Measurements from ENCODE around the gene KRT4.
"Not testable (repeated sequence)": the region's sequence is repeated elsewhere in the genome, so short reads cannot be mapped to it uniquely, and the experiment has no call there.

KRT4 gene

DNA sequence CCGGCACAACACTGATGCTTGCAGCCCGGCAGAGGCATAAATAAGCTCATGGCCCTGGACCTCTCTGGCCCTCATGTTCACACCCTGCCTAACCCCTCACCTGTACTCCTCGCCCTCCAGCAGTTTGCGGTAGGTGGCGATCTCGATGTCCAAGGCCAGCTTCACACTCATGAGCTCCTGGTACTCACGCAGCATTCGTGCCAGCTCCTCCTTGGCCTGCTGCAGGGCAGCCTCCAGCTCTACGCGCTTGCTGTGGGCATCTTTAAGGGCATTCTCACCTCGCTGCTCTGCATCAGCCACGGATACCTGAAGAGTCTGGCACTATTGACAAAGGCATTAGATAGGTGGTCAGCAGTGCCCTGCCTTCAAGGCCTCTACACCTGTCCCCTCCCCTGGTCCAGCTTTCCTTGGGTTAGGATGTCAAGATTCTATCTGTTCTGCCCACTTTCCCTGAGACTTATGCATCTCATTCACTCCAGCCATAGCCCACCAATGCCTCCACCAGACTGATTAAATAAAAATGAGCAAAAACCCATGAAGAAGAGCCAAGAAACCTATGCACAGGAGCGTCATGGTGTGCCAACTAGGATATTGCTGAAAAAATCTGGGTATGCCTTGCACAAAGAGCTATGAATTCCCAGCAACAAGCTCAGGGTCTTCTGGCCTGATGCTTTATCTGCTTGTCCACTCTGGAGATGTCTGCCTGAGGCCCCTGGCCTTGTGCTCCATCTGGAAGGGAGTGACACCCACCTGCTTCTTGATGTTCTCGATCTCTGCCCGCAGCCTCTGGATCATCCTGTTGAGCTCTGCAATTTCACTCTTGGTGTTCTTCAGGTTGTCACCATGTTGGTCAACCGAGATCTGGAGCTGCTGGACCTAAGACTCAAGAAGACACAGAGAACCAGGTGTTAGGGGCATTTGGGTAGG, 6.1 kb downstream of the KRT4 start:
- no peak for DNase-seq

DNA sequence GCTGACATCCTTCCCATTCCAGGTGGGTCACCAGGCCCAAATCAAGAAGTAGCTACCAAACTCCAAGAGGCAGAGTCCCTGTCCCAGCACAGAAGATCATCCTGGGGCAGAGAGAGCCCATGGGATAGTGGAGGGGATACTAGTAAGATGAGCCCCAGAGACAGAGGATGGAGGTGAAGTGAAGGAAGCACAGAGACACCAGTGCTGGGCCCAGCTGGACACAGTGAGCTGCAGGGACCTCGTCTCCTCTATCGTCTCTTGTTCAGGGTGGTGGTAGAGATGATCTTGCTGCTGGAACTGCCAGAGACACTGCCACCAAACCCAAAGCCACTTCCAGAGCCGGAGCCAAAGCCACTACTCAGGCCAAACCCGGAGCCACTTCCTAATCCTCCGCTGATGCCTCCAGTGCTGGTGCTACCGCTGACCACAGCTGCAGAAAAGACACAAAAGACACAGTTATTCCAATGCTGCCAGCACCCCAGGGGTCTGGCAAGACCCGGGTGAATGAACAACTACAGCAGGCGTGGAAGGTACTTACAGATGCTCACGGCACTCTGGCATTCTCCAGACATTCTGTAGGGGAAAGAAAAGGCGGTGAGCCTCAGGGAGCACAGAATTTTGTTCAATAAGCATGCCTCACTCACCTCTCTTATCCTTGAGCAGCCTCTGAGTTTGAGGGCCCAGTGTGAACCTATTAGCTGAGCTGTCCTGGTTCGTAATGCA, 6.9 kb downstream of the KRT4 start:
- DNase-seq = no peak

DNA sequence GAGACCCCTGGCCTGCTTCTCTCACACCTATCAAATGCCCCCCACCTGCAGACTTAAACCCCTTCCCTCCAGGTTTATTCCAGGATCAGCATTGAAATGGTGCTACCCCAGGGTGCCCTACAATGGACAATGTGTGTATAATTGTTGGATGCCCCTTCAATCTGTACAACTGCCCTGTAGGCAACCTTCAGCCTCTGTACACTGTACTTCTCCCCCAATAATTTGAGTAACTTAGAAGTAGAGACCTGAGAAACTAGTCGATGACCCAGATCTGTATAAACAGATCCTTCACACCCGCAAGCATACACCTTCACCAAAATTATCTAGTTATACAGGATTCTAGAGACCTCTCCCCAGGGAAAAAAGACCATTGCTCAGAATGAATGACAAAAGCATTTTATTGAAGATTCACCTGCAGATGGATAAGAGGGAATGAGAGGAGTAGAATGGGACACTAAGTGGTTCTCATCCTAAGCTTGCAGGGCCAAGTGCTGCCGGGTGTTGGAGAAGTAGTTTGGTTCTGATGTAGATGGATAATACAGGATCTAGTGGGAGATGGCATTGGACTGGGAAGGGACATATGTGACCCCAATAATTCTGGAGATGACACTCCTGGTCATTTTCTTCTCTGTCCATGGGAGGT, 7.6 kb downstream of the KRT4 start:
- no peak for DNase-seq

DNA sequence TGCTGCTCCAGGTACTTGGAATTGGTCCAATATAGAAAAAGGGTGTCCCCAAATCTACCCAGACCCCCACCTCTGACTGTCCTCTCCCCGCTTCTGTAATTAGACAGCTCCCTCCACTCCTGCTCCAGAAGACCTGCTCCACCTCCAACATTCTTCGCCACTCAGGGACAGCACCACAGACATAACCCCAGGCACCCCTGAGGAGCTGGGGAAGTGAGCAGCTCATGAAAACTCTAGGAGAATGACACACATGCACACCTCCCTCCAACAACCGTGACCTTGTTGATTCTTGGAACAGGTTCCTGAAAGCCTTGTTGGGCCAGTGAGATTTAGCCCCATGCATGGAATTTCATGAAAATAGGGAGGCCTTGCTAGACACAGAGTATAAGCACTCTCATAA, 8.2 kb downstream of the KRT4 start:
- no peak for DNase-seq

DNA sequence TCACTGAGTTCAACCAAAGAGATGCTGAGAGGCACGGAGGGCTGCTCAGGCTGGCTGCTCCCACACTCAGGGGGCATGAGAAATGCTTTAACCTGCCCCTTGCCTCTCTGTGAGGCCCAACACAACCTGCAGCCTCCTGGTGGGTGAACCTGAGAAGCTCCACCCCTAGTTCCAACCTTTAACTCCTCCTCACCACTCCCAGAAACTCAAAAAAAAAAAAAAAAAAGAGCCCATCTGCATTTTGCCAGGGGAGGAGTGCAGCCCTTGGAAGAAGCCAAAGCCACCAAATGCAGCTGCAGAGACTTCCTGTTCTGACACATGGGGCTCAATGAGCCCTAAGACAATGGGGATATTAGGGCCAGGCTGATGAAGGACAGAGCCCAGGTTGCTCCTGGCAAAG, 8.9 kb downstream of the KRT4 start:
- DNase-seq = no peak

DNA sequence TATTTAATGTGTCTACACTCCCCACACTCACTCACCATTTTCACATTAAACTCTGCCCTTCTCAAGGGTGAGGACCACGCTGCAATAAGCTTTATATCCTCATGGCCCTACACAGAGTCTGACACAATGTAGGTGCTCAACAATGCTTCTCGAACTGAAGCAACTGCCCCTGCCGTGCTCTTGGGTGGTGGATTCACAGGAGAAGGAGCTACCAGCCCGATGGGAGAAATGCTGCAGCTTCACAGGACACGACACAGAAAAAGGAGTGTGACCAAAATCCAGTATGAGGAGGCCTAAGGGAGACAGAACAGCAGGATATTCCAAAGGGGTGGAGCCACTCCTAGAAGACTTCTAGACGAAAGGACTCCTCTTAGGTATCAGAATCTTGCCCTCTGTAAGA, 11.5 kb downstream of the KRT4 start:
- no peak for DNase-seq

DNA sequence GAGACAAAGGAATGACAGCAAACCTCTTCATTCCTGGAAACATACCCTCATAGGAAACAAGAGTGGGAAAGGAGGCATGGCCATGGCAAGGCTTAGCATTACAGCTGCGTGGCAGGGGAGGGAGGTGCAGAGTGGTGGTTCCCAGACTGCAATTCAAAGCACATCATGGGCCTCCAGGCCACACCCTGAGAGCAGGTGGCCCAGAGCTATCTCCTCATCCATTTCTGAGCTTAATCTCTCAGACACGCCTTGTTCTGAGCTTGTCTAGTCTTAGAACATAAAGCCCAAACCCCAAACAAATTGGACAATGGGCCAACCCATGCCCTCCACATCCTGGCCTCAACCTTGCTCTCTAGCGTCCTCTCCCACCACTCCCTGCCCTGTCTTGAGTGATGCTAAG, 12.1 kb downstream of the KRT4 start:
- DNase-seq = no peak

DNA sequence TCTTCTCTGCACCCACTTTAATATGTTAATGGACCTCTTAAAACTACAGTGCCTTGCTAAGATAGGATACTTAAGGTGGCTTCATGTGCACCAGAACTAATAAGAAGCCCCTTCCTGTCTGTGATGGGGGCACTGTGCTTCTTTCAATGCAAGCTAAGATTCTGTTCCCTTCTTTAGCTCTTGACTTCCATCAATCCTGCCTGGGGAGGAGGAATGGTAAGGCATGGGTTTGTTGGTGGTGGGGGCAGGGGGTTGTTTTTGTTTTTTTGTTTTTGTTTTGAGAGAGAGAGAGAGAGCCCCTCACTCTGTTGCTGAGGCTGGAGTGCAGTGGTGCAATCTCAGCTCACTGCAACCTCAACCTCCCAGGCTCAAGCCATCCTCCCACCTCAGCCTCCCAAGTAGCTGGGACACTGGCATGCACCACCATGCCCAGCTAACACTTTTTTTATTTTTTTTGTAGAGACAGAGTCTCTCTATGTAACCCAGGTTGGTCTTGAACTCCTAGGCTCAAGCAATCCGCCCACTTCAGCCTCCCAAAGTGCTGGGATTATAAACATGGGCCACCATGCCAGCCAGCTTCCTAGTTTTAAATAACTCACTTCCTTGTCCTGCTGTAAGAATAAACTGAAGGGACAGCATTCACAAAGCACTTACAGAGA, 13.5 kb downstream of the KRT4 start:
- DNase-seq = no peak

DNA sequence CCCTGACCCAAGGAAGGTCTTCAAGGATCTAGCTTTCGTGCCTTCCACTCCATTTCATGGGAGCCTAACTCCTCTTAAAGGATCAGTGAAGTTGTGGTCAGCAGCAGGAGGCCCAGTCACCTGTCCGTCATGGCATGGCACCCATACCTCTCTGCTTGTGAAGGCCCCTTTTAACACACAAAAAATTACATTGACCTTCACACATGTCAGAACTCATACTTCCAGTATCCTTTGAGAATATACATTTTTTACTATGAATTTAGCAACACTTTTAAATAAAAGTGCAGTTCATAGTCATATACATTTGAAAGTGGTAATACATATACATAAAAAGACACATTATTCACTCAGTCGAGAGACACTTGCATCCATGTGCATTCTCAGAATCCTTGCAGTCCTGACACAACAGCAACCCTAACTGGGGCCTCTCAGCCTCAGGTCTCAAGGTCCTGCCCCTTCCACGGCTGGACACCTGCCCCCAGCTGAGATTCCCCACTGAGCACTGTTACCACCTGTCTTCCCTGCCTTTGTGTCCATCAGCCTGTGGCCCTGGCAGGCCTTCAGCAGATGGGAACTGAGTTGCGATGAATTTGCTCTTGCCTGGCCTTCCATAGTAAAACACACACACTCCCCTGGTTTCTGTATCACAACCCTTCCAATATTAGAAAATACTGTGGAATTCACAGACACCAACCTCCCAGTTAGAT, 14.3 kb downstream of the KRT4 start:
- DNase-seq = no peak

DNA sequence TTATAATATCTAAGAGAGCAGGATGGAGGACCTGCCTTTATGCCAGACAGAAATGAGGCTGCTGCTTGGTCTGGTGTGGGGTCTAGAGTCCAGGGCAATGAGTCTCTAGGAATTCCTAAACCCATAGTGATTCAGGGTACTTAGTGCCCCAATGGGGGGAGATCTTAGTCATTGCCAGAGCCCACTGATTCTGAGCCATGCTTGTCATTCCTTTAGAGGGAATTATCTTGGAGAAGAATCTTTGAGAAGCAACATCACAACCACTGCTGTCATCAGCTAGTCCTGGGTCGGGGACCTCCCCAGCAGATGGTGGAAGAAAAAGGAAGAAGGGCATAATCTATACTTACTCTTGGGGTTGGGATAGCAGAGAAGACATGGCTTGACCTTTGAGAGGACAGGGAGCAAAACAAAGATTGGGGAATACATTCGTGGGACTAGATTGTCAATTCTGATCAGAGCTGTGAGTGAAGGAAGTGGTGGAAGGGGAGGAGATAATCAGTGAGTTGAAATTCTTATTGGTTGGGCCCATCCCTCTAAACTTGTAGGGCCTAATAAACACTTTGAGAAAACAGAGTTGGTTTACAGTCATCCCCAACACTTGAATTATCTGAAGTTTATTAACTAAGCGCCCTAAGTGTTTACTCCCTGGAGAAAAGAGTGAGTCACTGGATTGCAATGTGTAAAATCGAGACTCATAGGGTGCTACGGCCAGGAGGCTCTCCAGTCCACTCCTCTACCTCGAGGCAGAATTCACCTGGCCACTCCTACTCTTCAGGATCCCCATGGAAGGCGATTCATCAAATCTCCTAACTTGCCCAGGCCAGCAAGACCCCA, 15.0 kb downstream of the KRT4 start:
- no peak for DNase-seq

DNA sequence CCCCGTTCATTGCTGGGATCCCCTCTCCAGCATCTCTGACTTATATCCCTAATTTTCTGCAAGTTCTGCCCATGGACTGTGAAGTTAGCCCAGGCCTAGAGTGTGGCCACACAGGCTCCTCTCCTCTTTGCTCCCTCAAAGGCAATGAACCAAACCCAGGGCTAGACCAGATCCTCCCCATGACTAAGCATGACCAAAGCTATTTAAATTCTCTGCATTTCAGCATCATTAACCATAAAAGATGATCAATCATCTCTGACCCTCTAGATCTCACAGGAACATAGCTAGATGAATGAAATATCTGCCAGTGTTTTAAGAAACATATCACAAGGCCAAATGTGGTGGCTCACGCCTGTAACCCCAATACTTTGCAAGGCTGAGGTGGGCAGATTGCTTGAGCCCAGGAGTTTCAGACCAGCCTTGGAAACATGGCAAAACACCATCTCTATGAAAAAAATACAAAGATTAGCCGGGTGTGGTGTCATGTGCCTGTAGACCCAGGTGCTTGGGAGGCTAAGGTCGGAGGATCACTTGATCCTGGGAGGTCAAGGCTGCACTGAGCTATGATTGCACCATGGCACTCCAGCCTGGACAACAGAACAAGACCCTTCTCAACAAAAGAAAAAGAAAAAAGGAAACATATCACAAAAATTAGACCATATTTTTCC, 15.8 kb downstream of the KRT4 start:
- DNase-seq = no peak

DNA sequence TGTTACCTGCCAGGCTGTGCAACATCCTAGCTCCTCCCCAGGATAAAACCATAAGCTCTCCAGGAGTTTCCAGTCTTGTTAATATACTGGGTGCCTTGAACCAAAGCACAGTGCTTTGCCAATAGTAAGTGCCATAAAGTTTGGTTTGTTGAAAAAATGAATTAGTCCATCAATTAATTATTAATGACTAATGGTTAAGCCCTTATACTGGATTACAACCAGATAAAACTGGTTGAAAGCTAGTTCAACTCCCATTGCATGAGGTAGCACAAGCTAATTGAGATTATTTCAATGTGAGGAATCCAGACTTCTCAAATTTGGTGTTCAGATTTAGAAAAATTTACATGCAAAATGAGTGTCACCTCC, 16.4 kb downstream of the KRT4 start:
- no peak for DNase-seq

DNA sequence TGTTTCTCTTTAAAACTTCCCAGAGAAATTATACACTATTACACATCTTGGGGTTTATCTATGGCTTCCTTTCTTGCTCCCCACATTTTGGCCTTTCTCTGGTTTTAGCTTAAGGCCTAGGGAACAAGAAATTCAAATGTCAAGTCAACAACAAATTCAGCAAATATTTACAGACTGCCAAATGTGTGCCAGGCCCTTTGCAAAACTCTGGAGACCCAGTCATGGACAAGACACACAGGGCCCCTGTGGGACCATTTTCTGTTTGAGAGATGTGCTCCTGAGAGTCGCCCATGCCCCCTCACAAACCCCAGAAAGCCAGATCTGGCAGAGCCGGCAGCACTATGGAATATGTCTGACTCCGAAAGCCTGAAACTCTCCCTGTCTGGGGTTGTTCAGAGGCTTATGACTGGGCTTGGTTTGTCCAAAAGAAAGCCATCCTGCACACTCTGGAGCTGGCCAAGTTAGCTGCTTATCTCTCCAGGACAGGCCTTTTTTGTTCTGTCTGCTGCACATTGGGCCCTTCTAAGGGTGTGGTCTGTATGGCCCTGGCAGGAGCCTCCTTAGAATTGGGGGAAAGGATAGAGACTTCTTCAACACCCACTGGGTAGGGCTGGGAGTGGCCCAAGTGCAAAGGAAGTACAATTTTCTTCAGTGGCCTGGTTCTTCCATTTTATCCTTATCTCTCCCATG, 16.9 kb downstream of the KRT4 start:
- no peak for DNase-seq

DNA sequence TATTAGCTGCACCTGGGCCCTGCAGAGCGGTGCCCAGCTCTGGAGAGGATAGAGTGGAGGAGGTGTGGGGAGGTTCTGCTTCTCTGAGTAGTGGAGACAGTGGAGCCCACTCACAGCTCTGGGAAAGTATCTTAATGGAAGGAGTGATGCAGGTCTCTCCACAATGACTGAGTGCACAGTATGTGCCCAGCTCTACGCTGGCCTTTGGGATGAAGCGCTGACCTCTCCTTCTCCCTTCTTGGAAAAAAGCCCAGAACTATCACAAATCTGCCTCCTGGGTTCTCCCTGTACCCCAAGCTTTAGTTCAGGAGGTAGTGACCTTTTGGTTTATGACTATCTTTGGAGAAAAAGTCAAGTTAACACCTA, 17.5 kb downstream of the KRT4 start:
- no peak for DNase-seq

DNA sequence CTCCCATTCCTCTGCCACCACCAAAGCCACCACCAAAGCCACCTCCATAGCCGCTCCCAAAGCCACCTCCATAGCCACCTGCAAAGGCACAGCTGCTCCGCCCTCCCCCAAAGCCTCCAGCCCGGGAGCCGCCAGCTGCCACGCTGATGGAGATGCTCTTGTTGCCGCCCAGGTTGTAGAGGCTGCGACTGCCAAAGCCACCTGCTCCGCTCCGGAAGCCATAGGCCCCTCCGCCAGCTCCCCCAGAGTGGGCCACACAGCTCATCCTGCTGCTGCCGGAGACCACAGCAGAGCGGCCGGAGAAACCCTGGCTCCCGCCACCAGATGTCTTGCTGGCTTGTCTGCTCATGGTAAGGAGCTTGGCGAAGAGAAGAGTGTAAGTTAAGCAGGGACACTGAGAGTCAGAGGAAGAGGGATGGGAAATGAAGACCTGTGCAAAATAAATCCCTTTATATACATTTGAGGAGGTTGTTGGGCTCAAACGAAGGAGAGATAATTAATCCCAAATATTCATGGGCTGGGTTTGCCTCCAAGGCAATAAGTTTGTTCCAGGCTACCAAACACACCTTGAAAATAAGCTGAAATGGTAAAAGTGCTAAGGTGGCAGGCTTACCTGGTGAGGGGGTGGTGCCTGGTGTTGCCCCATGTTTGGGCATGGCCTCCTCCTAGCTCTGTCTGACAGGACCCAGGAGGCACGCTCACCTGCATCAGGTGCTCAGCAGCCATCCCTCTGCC, 18.1 kb downstream of the KRT4 start, which contains the start of gene KRT3:
TSS of gene KRT3 (minus strand) at position 424 of the 735 bp plus-strand sequence. CDS start at position 349, 75 bp downstream.
- DNase-seq = no peak

DNA sequence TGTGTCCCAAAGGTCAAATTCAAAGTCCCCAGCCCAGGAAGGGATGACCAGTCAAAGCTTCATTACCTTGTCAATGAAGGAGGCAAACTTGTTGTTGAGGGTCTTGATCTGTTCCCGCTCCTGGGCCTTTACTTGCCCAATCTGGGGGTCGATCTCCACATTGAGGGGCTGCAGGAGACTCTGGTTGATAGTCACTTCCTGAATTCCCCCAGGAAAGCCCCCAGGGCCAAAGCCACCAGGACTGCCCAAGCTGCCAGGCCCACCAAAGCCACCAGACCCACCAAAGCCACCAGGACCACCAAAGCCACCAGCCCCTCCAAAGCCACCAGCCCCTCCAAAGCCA, 18.6 kb downstream of the KRT4 start:
- not testable (repeated sequence) for DNase-seq

DNA sequence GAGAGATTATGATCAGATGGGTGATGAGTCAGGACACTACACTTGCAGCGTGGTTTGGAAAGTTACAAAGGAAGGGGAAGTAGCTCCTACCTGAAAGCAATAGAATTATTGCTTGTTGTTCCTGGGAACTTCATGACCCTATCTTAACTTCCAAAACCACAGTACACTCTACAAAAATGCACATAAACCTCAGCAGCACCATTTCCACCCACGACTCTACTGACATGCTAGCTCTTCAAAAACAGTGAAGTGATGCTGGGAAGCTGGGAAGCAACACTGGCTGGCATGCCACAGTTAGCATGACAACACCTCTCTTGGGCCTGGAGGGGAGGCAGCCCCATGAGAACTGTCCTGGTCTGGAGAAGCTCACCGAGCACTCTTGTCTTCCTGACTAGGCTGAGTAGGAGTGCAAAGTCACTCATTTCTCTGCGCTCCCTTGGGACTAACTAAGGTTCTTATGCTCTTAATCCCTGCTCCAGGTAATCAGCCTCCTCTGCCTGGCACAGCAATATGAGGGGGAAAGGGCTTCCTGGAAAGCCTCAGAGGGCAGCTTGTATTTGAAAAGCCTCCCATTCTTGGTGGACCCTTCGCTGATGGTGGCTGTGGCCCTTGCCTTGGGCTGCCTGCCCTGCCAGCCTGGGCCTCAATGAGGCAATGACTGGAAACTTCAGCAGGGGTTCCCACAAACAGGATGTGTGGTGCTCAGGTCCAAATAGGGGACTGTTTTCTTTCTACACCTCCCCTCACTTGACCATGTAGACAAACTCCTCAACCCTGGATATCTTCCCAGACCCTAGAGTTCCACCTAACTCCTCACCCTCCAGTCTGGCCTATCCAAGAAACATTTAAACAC, 19.2 kb downstream of the KRT4 start:
- no peak for DNase-seq

DNA sequence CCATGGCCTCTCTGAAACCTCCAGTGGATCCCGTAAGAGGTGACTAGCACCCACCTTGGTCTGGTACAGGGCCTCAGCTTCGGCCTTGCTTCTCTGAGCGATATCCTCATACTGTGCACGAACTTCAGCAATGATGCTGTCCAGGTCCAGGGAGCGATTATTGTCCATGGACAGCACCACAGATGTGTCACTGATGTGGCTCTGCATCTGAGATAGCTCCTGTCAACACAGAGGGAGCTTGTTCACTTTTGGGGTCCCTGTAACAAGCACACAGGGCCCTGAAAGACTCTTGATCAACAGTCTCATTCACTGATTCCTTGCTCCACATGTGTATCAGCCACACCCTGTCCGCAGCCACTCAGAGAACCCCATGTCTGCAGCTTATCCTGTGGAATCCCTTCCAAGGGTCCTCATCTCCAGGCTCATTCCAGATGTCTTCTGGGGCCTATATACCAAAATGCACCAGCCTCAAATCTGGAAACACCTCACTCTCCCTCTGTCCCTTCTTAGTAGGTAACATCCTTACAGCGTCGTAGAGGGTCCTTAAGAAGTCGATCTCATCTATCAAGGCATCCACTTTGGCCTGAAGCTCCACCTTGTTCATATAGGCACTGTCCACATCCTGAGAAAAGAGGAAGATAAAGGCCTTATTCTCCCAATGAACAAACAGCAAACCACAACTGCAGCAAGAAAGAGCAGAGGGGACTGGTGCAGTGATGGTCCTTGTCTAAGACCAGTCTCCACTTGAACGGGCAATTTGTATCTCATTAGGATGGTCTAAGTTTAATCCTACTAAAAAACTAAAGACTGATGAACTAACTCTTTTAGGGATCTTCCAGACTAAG, 21.5 kb downstream of the KRT4 start:
- DNase-seq = no peak

Data from NCI-H2227 treated with DMSO at 0.1 percent for 48 hours (cell line).